Left ventricle myocardium inferior (tissue), 1 donor: ENCODE data around the gene ERVH48-1. TPM values are rescaled to one million over a fixed set of nuclear protein-coding genes. Genes with fewer than 3 reads are reported as not detected.
"Not testable (repeated sequence)": the region's sequence is repeated elsewhere in the genome, so short reads cannot be mapped to it uniquely, and the experiment has no call there.

Source experiments
- DNase-seq: peaks from one replicate; pipeline ENCODE4 v3.0.0-alpha.2; 2020
- H3K27ac ChIP-seq: fragments of 200-600 bp; replicated peaks from 2 replicates; pipeline ENCODE4 v1.8.0; 2021
- H3K27me3 ChIP-seq: fragments of 200-600 bp; 2 replicates; pipeline ENCODE4 v1.8.0; 2021; ENCODE audit warnings: low read depth
- H3K36me3 ChIP-seq: fragments of 200-600 bp; 2 replicates; pipeline ENCODE4 v1.8.0; 2021
- H3K4me1 ChIP-seq: fragments of 200-600 bp; 2 replicates; pipeline ENCODE4 v1.8.0; 2021
- H3K4me3 ChIP-seq: fragments of 200-600 bp; 2 replicates; pipeline ENCODE4 v1.8.0; 2021; ENCODE audit warnings: mild to moderate bottlenecking, moderate library complexity
- H3K9me3 ChIP-seq: fragments of 200-600 bp; replicated peaks from 2 replicates; pipeline ENCODE4 v1.8.0; 2021
- intact Hi-C: fragments of 100-400 bp; cut with micrococcal nuclease; formaldehyde crosslinking; loops from one replicate; pipeline ENCODE4 v1.11.0; 2022
- total RNA-seq: library from RNA; stranded (reverse); fragmentation: NEBNext Ultra II Directional; extraction: Animal tissue kit (Norgen Biotek cat#: 25700); gene quantifications from one replicate; pipeline ENCODE4 v1.2.1, GENCODE V29; 2021
- TF ChIP-seq, protein P1 (sequence below): fragments of 200-600 bp; IDR thresholded peaks from 2 replicates; pipeline ENCODE4 v1.8.0; 2021; ENCODE audit warnings: antibody characterized with exemption, mild to moderate bottlenecking, borderline replicate concordance
- donor health status: DM: no; HTN: yes; CAD: no; lungs with severe emphysema.

Gene ERVH48-1
- total RNA-seq, 1 donor from 2014 or later: not detected

GRCh38 chr21:42959728-42960127 lies 34.3 kb upstream of the ERVH48-1 start:
- no peaks in the 10 kb centered on the region for H3K27me3 ChIP-seq
- no peak overlapping the region for H3K4me3 ChIP-seq
- TF ChIP-seq, protein P1, sequence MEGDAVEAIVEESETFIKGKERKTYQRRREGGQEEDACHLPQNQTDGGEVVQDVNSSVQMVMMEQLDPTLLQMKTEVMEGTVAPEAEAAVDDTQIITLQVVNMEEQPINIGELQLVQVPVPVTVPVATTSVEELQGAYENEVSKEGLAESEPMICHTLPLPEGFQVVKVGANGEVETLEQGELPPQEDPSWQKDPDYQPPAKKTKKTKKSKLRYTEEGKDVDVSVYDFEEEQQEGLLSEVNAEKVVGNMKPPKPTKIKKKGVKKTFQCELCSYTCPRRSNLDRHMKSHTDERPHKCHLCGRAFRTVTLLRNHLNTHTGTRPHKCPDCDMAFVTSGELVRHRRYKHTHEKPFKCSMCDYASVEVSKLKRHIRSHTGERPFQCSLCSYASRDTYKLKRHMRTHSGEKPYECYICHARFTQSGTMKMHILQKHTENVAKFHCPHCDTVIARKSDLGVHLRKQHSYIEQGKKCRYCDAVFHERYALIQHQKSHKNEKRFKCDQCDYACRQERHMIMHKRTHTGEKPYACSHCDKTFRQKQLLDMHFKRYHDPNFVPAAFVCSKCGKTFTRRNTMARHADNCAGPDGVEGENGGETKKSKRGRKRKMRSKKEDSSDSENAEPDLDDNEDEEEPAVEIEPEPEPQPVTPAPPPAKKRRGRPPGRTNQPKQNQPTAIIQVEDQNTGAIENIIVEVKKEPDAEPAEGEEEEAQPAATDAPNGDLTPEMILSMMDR: no peak
- H3K4me1 ChIP-seq: no peaks in the 10 kb centered on the region
- H3K27ac ChIP-seq: no peak overlapping the region
- H3K9me3 ChIP-seq: no peaks in the 10 kb centered on the region
- intact Hi-C loops: no loop called here
- no peaks in the 10 kb centered on the region for H3K36me3 ChIP-seq
- DNase-seq: no peak

- H3K27me3 ChIP-seq: not testable (repeated sequence)
Observed at GRCh38 chr21:42958122-42958521, 32.7 kb upstream of the ERVH48-1 start.

DNA sequence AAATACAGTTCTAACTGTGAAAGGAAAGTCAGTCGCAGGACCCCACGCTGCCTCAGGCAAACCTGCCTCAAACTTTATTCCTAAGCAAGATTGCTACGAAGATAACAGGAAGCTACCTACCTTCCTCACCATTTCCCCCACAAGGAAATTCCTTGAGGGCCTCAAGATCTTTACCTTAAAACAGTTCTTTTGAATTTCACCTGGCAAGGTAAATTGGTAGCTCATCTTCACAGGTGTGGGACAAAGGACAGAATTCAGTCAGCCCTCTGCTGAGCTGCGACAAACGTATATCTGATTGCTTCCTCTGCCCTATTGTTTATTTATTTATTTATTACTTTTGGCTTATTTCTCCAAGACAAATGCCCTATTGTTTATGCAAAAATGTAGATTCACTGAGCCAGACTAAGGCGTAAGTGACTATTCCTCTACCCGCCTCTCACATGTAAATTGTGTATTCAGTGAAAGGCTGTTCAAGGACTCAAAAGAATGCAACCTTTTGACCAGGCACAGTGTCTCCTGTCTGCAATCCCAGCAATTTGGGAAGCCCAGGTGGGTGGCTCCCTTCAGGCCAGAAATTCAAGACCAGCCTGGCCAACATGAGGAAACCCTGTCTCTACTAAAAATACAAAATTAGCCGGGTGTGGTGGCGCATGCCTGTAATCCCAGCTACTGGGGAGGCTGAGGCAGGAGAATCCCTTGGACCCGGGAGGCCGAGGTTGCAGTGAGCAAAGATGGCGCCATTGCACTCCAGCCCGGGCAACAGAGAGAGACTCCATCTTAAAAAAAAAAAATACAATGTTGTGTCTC lies 31.6 kb upstream of the ERVH48-1 start:
- H3K9me3 ChIP-seq: no peaks in the 10 kb centered on the region
- no peak overlapping the region for H3K4me3 ChIP-seq
- H3K36me3 ChIP-seq: no peaks in the 10 kb centered on the region
- no peaks in the 10 kb centered on the region for H3K4me1 ChIP-seq
- TF ChIP-seq, protein P1: no peak
- intact Hi-C loops: no loop called here
- no peaks in the 10 kb centered on the region for H3K27me3 ChIP-seq
- H3K27ac ChIP-seq: no peak overlapping the region
- no peak for DNase-seq

More at GRCh38 chr21:42958122-42958521, 32.7 kb upstream of the ERVH48-1 start:
- H3K36me3 ChIP-seq, H3K27ac ChIP-seq, H3K9me3 ChIP-seq, H3K4me3 ChIP-seq, DNase-seq, intact Hi-C loops, H3K4me1 ChIP-seq: not testable (repeated sequence)

- H3K4me3 ChIP-seq, intact Hi-C loops, DNase-seq, H3K27me3 ChIP-seq, H3K27ac ChIP-seq, H3K4me1 ChIP-seq, H3K9me3 ChIP-seq, H3K36me3 ChIP-seq: not testable (repeated sequence)
Observed at GRCh38 chr21:42951193-42951592, 25.8 kb upstream of the ERVH48-1 start.

- not testable (repeated sequence) for H3K9me3 ChIP-seq
Observed at GRCh38 chr21:42949094-42949755, 23.8 kb upstream of the ERVH48-1 start.

DNA sequence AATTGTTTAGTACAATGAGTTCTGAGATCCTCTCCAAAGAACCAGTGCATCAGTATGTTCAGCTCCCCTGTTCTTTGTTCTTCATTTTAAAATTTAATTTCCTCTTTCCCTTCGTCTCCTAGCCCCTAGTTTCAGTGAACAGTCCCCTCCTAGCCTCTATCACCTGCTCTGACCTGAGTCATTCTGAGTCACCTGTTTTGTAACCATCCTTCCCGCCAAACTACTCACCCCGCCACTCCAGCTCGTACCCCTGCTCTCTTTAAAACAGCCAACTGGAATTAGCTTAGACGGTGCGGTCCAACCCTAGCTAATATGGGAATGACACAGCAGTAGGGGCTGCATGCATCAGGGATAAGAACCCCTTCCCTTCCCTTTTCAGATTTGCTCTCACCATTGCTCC lies 16.8 kb upstream of the ERVH48-1 start:
- no peak overlapping the region for H3K4me3 ChIP-seq
- no peak overlapping the region for H3K27ac ChIP-seq
- peaks cover 12% of the 10 kb centered on the region for H3K4me1 ChIP-seq
- H3K9me3 ChIP-seq: no peaks in the 10 kb centered on the region
- TF ChIP-seq, protein P1: no peak
- intact Hi-C loops: no loop called here
- H3K36me3 ChIP-seq: no peaks in the 10 kb centered on the region
- H3K27me3 ChIP-seq: no peaks in the 10 kb centered on the region
- no peak for DNase-seq

More at GRCh38 chr21:42949094-42949755, 23.8 kb upstream of the ERVH48-1 start:
- H3K27me3 ChIP-seq, H3K4me1 ChIP-seq, DNase-seq, H3K27ac ChIP-seq, H3K36me3 ChIP-seq, intact Hi-C loops, H3K4me3 ChIP-seq: not testable (repeated sequence)

DNA sequence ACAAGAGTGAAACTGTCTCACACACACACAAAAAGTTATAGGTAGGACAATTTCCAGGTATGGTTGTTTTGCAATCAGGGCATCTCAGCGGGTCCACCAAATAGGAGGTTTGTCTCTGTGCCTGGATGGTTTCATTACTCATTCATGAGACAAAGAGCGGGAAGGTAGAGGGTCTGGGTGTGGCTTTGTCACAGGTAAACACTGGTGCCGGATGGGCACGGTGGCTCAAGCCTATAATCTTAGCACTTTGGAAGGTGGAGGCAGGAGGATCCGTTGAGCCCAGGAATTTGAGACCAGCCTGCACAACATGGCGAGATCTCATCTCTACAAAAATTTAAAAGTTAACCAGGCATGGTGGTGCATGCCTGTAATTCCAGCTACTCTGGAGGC lies 16.3 kb upstream of the ERVH48-1 start:
- Histone ChIP-seq H3K27me3 (no peaks in the 10 kb centered on the region), H3K27ac (no peak overlapping the region), H3K36me3 (no peaks in the 10 kb centered on the region), H3K4me1 (peaks cover 12% of the 10 kb centered on the region), H3K9me3 (no peaks in the 10 kb centered on the region), H3K4me3 (no peak overlapping the region)
- TF ChIP-seq, protein P1: no peak
- intact Hi-C loops: no loop called here
- no peak for DNase-seq
